ENCODE data around the gene KIAA1671.

The KIAA1671 gene

GRCh38 chr22:24982301-24983056 lies 30.0 kb downstream of the KIAA1671 start:
- no peaks in the 10 kb centered on the region for H4K20me1 ChIP-seq (ENCODE audit: low read depth, low read length)
- H3K9ac ChIP-seq (ENCODE audit: low read length), result no peak overlapping the region
- H3K9me3 ChIP-seq (ENCODE audit: insufficient read depth, low read length), result no peaks in the 10 kb centered on the region
- no peaks in the 10 kb centered on the region for H3K79me2 ChIP-seq (ENCODE audit: insufficient read depth, low read length)
- no peak overlapping the region for H2AFZ ChIP-seq (ENCODE audit: low read depth, low read length, severe bottlenecking)
- H3K27me3 ChIP-seq (ENCODE audit: low read length), result no peaks in the 10 kb centered on the region
- no peak overlapping the region for H3K4me2 ChIP-seq (ENCODE audit: low read depth, low read length, poor library complexity, severe bottlenecking)
- no peak overlapping the region for H3K27ac ChIP-seq (ENCODE audit: low read depth, low read length)
- H3K36me3 ChIP-seq (ENCODE audit: low read length), result no peaks in the 10 kb centered on the region
- no peaks in the 10 kb centered on the region for H3F3A ChIP-seq (ENCODE audit: insufficient read depth)
- no peaks in the 10 kb centered on the region for H3K9me2 ChIP-seq (replicated peaks; ENCODE audit: insufficient read depth, low read length)
- H3K4me3 ChIP-seq (ENCODE audit: insufficient read depth, low read length, poor library complexity, severe bottlenecking), result no peak overlapping the region
- TF ChIP-seq, protein P1, sequence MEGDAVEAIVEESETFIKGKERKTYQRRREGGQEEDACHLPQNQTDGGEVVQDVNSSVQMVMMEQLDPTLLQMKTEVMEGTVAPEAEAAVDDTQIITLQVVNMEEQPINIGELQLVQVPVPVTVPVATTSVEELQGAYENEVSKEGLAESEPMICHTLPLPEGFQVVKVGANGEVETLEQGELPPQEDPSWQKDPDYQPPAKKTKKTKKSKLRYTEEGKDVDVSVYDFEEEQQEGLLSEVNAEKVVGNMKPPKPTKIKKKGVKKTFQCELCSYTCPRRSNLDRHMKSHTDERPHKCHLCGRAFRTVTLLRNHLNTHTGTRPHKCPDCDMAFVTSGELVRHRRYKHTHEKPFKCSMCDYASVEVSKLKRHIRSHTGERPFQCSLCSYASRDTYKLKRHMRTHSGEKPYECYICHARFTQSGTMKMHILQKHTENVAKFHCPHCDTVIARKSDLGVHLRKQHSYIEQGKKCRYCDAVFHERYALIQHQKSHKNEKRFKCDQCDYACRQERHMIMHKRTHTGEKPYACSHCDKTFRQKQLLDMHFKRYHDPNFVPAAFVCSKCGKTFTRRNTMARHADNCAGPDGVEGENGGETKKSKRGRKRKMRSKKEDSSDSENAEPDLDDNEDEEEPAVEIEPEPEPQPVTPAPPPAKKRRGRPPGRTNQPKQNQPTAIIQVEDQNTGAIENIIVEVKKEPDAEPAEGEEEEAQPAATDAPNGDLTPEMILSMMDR (IDR thresholded peaks at IDR 0.05; ENCODE audit: insufficient read depth, low read length, poor library complexity, severe bottlenecking), result no peak
- TF ChIP-seq EZH2phosphoT487 (conservative IDR thresholded peaks at IDR 0.05; ENCODE audit: low read length), result no peak

DNA sequence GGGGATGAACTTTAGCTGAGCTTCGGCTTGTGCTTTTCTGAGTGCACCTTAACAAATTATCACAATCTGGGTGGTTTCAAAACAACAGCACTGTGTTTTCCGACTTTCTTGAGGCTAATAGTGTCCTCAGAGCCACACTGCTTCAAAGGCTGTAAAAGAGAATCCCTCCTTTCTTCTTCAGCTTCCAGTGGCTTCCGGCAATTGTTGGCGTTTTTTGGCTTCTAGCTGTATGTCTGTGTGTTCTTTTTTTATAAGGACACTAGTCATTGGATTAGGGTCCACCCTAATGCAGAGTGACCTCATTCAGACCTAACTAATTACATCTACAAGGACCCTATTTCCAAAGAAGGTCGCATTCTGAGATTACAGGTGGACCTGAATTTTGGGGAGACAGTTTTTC lies 30.6 kb downstream of the KIAA1671 start:
- no peaks in the 10 kb centered on the region for H3K27me3 ChIP-seq (ENCODE audit: low read length)
- no peaks in the 10 kb centered on the region for H3F3A ChIP-seq (ENCODE audit: insufficient read depth)
- H3K36me3 ChIP-seq (ENCODE audit: low read length), result no peaks in the 10 kb centered on the region
- no peak overlapping the region for H3K4me2 ChIP-seq (ENCODE audit: low read depth, low read length, poor library complexity, severe bottlenecking)
- H4K20me1 ChIP-seq (ENCODE audit: low read depth, low read length), result no peaks in the 10 kb centered on the region
- H3K9ac ChIP-seq (ENCODE audit: low read length), result no peak overlapping the region
- no peaks in the 10 kb centered on the region for H3K9me3 ChIP-seq (ENCODE audit: insufficient read depth, low read length)
- no peak overlapping the region for H2AFZ ChIP-seq (ENCODE audit: low read depth, low read length, severe bottlenecking)
- H3K9me2 ChIP-seq (replicated peaks; ENCODE audit: insufficient read depth, low read length), result no peaks in the 10 kb centered on the region
- no peaks in the 10 kb centered on the region for H3K79me2 ChIP-seq (ENCODE audit: insufficient read depth, low read length)
- TF ChIP-seq EZH2phosphoT487 (conservative IDR thresholded peaks at IDR 0.05; ENCODE audit: low read length), result no peak
- TF ChIP-seq, protein P1 (IDR thresholded peaks at IDR 0.05; ENCODE audit: insufficient read depth, low read length, poor library complexity, severe bottlenecking), result no peak
- H3K27ac ChIP-seq (ENCODE audit: low read depth, low read length), result no peak overlapping the region
- H3K4me3 ChIP-seq (ENCODE audit: insufficient read depth, low read length, poor library complexity, severe bottlenecking), result no peak overlapping the region

- TF ChIP-seq, protein P1 (IDR thresholded peaks at IDR 0.05; ENCODE audit: insufficient read depth, low read length, poor library complexity, severe bottlenecking), result no peak
- no peak for TF ChIP-seq EZH2phosphoT487 (conservative IDR thresholded peaks at IDR 0.05; ENCODE audit: low read length)
- Histone ChIP-seq H3K36me3 (ENCODE audit: low read length) (no peaks in the 10 kb centered on the region), H3K9me3 (ENCODE audit: insufficient read depth, low read length) (no peaks in the 10 kb centered on the region), H4K20me1 (ENCODE audit: low read depth, low read length) (no peaks in the 10 kb centered on the region), H3F3A (ENCODE audit: insufficient read depth) (no peaks in the 10 kb centered on the region), H3K27me3 (ENCODE audit: low read length) (no peaks in the 10 kb centered on the region), H3K27ac (ENCODE audit: low read depth, low read length) (no peak overlapping the region), H3K9me2 (replicated peaks; ENCODE audit: insufficient read depth, low read length) (no peaks in the 10 kb centered on the region), H3K4me2 (ENCODE audit: low read depth, low read length, poor library complexity, severe bottlenecking) (no peak overlapping the region), H3K9ac (ENCODE audit: low read length) (no peak overlapping the region), H3K79me2 (ENCODE audit: insufficient read depth, low read length) (no peaks in the 10 kb centered on the region), H2AFZ (ENCODE audit: low read depth, low read length, severe bottlenecking) (no peak overlapping the region), H3K4me3 (ENCODE audit: insufficient read depth, low read length, poor library complexity, severe bottlenecking) (no peak overlapping the region)
Measured at GRCh38 chr22:24984122-24984521, 31.6 kb downstream of the KIAA1671 start.

Measured in SU-DHL-6 (cell line).